Measurements from ENCODE around the gene MYZAP.

- no peak for TF ChIP-seq POLR2A (IDR thresholded peaks at IDR 0.05; ENCODE audit: low read depth, low read length)
- TF ChIP-seq POLR2AphosphoS5 (IDR thresholded peaks at IDR 0.05; ENCODE audit: low read depth, low read length): no peak
- no peak for TF ChIP-seq TAF1 (IDR thresholded peaks at IDR 0.05; ENCODE audit: low read depth, low read length)
- no peak for TF ChIP-seq SPI1 (IDR thresholded peaks at IDR 0.05; ENCODE audit: low read depth, low read length)
- no peak for TF ChIP-seq PAX5 (IDR thresholded peaks at IDR 0.05; ENCODE audit: insufficient read depth, low read length, severe bottlenecking)
Observed at GRCh38 chr15:57683481-57683880, 91.8 kb downstream of the MYZAP start.

Data from GM12891 (cell line).